GM18517 (cell line): ENCODE measurements around the gene BACH2.
"Not testable (repeated sequence)": the region's sequence is repeated elsewhere in the genome, so short reads cannot be mapped to it uniquely, and the experiment has no call there.

Source experiments
- ATAC-seq: cut with Tn5 transposase; IDR thresholded peaks from one replicate; pipeline ENCODE4 v1.9.1; 2021; ENCODE audit warnings: mild to moderate bottlenecking, moderate library complexity; ENCODE audit not compliant: unreplicated experiment

The BACH2 gene

GRCh38 chr6:89925826-89926225 is 370.8 kb downstream of the BACH2 start:
- ATAC-seq = no peak

DNA sequence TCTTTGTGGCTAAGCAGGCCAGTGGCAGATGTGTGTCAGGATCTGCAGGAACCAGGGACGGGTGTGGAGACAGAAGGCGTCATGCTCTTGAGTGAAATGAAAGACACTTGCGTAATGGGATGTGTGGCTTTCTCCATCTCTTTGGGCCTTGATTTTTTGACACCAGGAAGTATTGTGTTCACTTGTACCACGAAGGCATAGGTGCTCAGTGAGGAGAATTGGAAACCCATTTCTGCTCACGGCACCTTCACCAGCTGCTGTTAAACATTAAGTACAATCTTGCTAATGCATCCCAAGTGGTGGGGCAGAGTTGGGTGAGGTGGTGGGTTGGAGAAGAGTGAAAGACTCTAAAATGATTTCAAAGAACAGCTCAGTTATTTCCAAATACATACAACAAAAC is 372.4 kb downstream of the BACH2 start:
- ATAC-seq = no peak

DNA sequence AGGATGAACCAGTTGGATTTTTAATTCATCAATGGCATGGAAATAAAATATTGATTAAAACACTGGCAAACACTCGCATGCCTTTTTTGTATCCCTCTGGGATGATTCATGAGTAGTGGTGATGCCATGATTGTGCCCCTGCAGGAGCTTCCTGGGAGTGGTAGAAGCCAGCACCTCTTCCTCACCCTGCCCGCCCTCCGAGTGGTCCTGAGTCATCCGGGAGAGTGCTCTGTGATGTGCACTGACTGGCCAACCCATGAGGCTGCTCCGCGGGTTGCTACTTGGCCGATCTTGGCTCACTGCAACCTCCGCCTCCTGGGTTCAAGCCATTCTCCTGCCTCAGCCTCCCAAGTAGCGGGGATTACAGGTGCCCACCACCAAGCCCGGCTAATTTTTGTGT is 375.0 kb downstream of the BACH2 start:
- ATAC-seq = no peak

DNA sequence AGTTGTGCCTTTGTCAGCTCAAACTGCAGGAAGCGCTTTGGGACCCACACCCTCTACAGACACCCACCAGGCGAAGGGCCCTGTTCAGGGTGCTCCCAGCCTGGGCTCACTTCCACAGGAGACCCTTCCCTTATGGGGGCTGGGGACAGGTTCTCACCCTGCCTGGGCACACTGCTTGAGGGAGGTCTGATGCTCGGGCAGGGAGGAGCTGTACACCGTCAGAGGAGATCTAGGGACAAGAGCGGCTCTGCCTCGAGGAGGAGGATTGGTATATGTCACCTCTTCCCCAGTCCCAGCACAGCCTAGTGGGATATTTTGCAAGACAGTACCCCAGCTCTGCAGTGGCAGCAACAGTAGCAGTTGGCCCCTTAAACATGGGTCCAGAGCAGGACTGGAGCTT is 375.4 kb downstream of the BACH2 start:
- ATAC-seq = no peak

GRCh38 chr6:89917801-89918366 is 378.8 kb downstream of the BACH2 start:
- ATAC-seq = no peak

DNA sequence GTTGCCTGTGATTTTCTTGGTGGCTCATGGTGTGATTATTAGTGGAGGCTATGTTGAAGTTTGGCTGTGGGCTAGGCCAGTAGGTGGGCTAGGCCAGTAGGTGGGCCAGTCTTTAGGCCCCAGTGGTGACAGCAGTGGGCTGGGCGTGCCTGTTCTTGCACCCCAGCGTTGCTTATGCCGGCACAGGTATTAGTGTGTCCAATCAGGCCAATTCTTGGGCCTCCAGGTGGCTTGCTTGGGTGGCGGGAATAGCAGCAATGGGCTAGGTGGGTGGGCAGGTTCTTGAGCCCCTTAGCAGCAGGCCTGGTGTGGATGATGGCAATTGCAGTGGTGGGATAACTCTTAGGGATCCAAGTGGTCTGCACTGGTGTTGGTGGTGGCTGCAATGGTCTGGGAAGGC is 379.4 kb downstream of the BACH2 start:
- ATAC-seq = no peak

GRCh38 chr6:89916136-89916920 is 380.3 kb downstream of the BACH2 start:
- no peak for ATAC-seq

GRCh38 chr6:89910902-89911240 is 385.8 kb downstream of the BACH2 start:
- no peak for ATAC-seq

- ATAC-seq = not testable (repeated sequence)
Measured at GRCh38 chr6:89910001-89910901, 386.4 kb downstream of the BACH2 start.

DNA sequence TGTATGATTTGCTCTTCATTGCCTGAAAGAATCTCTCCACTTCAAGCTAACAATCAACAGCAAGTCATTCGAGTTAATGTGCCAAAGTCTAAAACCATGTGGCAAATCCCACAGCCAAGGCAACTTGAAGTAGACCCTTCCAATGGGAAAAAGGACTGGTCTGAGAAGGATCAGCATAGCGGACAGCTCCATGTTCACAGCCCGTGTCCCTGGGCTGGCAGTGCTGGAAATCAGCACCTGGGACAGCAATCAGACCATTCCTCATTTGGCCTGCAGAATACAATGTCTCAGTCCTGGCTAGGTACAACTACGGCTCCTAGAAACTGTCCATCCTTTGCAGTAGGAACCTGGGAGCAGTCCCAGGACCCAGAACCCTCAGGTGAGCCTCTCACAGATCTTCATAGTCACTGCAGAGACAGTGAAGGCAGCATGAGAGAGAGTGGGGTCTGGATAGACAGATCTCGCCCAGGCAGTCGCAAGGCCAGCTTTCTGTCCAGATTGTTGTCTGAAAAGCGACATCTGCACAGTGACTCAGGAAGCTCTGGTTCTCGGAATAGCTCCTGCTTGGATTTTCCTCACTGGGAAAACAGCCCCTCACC is 401.3 kb downstream of the BACH2 start:
- ATAC-seq = no peak

DNA sequence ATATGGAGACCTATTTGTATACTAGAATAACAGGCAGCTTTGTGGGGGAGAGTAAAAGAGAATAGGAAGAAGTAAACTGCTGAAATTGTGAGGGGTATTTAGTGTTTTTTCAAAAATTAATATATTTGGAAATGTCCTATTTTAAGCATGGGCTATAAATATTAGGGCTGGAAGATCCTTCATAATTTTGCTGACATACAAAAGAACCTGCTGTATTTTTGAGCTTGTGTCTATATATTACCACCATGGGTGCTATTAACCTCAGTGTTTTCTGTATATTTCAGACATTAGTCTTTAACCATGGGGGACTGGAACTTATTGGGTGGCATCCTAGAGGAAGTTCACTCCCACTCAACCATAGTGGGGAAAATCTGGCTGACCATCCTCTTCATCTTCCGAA is 402.5 kb downstream of the BACH2 start, which contains the start of gene GJA10:
GJA10 (plus strand) TSS at position 301 of the 400 bp plus-strand sequence; CDS start at position 301, 0 bp downstream.
- no peak for ATAC-seq

DNA sequence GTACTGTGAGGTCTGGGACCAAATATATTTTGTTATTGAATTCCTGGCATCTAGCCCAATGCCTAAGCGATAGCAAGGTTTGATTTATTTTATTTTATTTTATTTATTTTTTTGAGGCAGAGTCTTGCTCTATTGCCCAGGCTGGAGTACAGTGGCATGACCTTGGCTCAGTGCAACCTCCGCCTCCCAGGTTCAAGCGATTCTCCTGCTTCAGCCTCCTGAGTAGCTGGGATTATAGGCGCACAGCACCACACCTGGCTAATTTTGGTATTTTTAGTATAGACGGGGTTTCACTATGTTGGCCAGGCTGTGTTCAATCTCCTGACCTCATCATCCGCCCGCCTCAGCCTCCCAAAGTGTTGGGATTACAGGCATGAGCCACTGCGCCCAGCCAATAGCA is 404.1 kb downstream of the BACH2 start:
- ATAC-seq = not testable (repeated sequence)

DNA sequence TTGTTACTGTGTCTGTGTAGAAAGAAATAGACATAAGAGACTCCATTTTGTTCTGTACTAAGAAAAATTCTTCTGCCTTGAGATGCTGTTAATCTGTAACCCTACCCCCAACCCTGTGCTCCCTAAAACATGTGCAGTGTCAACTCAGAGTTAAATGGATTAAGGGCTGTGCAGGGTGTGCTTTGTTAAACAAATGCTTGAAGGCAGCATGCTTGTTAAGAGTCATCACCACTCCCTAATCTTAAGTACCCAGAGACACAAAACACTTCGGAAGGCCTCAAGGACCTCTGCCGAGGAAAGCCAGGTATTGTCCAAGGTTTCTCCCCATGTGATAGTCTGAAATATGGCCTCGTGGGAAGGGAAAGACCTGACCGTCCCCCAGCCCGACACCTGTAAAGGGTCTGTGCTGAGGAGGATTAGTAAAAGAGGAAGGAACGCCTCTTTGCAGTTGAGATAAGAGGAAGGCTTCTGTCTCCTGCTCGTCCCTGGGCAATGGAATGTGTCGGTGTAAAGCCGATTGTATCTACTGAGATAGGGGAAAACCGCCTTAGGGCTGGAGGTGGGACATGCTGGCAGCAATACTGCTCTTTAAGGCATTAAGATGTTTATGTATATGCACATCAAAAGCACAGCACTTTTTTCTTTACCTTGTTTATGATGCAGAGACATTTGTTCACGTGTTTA is 405.7 kb downstream of the BACH2 start:
- ATAC-seq = not testable (repeated sequence)

- no peak for ATAC-seq
Measured at GRCh38 chr6:89888871-89889270, 407.8 kb downstream of the BACH2 start.

DNA sequence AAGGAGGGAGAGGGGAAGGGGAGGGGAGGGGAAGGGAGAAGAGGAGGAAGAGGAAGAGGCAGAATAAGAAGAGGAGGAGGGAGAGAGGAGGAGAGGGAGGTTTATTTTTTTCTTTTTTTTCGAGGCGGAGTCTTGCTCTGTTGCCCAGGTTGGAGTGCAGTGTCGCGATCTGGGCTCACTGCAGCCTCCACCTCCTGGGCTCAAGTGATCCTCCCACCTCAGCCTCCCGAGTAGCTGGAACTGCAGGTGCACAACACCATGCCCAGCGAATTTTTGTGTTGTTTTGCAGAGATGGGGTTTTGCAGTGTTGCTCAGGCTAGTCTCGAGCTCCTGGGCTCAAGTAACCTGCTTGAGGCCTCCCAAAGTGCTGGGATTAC is 408.5 kb downstream of the BACH2 start:
- ATAC-seq = no peak

- no peak for ATAC-seq
Measured at GRCh38 chr6:89887452-89888137, 409.0 kb downstream of the BACH2 start.

GRCh38 chr6:89886378-89887120 is 410.1 kb downstream of the BACH2 start:
- ATAC-seq = no peak
